Sigmoid colon (tissue), 3 donors: ENCODE data around the gene GIMAP8.

Experiments
- POLR2A ChIP-seq, 2 donors: fragments of 450-650 bp; IDR thresholded peaks; one replicate each; pipeline ENCODE4 v1.6.1; 2016; ENCODE audit warnings: antibody characterized with exemption in 2 of 2, mild to moderate bottlenecking in 2 of 2, moderate library complexity in 2 of 2
- TF ChIP-seq, protein P1 (sequence below), 4 experiments: fragments of 450-650 bp in 3 of 4; fragments of 200-600 bp in 1 of 4; IDR thresholded peaks; one replicate each; pipeline ENCODE4 v1.5.1; 2016 to 2019; ENCODE audit warnings: antibody characterized with exemption in 4 of 4, mild to moderate bottlenecking in 3 of 4, moderate library complexity in 2 of 4

DNA sequence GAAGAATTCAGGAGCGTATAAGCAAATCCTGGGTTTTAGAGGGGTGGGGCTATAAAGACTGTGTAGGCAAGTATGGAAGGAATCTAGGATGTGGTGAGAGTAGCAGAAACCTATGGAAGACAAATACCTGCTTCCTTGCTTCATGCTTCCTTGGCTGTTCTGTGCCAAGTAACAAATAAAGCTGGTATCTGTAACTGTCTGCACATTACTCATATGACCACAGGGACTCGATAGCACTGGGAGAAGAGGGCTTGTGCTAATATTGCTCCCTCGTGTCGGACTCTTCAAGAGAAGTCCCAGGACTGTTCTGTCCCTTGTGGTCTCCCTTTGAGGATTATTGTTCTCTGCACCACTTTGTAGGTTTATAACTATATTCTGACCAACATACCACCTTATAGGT lies 52.7 kb downstream of the GIMAP8 start:
- TF ChIP-seq, protein P1, sequence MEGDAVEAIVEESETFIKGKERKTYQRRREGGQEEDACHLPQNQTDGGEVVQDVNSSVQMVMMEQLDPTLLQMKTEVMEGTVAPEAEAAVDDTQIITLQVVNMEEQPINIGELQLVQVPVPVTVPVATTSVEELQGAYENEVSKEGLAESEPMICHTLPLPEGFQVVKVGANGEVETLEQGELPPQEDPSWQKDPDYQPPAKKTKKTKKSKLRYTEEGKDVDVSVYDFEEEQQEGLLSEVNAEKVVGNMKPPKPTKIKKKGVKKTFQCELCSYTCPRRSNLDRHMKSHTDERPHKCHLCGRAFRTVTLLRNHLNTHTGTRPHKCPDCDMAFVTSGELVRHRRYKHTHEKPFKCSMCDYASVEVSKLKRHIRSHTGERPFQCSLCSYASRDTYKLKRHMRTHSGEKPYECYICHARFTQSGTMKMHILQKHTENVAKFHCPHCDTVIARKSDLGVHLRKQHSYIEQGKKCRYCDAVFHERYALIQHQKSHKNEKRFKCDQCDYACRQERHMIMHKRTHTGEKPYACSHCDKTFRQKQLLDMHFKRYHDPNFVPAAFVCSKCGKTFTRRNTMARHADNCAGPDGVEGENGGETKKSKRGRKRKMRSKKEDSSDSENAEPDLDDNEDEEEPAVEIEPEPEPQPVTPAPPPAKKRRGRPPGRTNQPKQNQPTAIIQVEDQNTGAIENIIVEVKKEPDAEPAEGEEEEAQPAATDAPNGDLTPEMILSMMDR (IDR thresholded peaks at IDR 0.05): no peak
- TF ChIP-seq POLR2A (IDR thresholded peaks at IDR 0.05): no peak
